ENCODE data around the gene CAND2.

GRCh38 chr3:12809435-12809834 is 13.0 kb downstream of the CAND2 start:
- TF ChIP-seq POLR2A (IDR thresholded peaks at IDR 0.05; ENCODE audit: low read depth, low read length) (no peak), POLR2AphosphoS5 (IDR thresholded peaks at IDR 0.05; ENCODE audit: low read depth, low read length) (no peak), TAF1 (IDR thresholded peaks at IDR 0.05; ENCODE audit: borderline replicate concordance, low read depth, low read length) (no peak)

All from GM12892 (cell line).